NCI-H1436 treated with DMSO at 0.1 percent for 48 hours (cell line): ENCODE measurements around the gene NAB1.

Experiments
- DNase-seq: peaks from one replicate; lab custom pipeline; 2025; lab: John Stamatoyannopoulos, UW

NAB1 gene

GRCh38 chr2:190716176-190716807 lies 67.4 kb downstream of the NAB1 start:
- DNase-seq, result no peak

GRCh38 chr2:190717306-190717705 lies 68.4 kb downstream of the NAB1 start:
- no peak for DNase-seq

- DNase-seq, result no peak
Measured at GRCh38 chr2:190717764-190718651, 69.1 kb downstream of the NAB1 start.

GRCh38 chr2:190718652-190719526 lies 70.0 kb downstream of the NAB1 start:
- DNase-seq, result no peak

GRCh38 chr2:190720276-190720675 lies 71.4 kb downstream of the NAB1 start:
- no peak for DNase-seq

GRCh38 chr2:190720691-190721090 lies 71.8 kb downstream of the NAB1 start:
- no peak for DNase-seq

- no peak for DNase-seq
Measured at GRCh38 chr2:190722061-190722759, 73.3 kb downstream of the NAB1 start.

- no peak for DNase-seq
Measured at GRCh38 chr2:190722835-190723234, 74.0 kb downstream of the NAB1 start.

GRCh38 chr2:190723397-190724090 lies 74.7 kb downstream of the NAB1 start:
- DNase-seq, result no peak

GRCh38 chr2:190726255-190726654 lies 77.4 kb downstream of the NAB1 start:
- no peak for DNase-seq

GRCh38 chr2:190736355-190736754 lies 87.5 kb downstream of the NAB1 start:
- DNase-seq, result no peak

- no peak for DNase-seq
Measured at GRCh38 chr2:190740449-190740848, 91.6 kb downstream of the NAB1 start.
